Ovary (tissue), 3 donors: ENCODE measurements around the gene BTNL9.

Source experiments
- POLR2A ChIP-seq: fragments of 450-650 bp; IDR thresholded peaks from one replicate; pipeline ENCODE4 v1.6.1; 2017; ENCODE audit warnings: antibody characterized with exemption, mild to moderate bottlenecking, moderate library complexity
- TF ChIP-seq, protein P1 (sequence below), 3 donors: fragments of 450-650 bp in 2 of 3; fragments of 200-600 bp in 1 of 3; IDR thresholded peaks; one replicate each; pipeline versions ENCODE4 v1.5.1 to v1.8.0; 2016 to 2022; ENCODE audit warnings: antibody characterized with exemption in 3 of 3, mild to moderate bottlenecking in 1 of 3
- donor health status: DM: no; HTN: no; CAD: no.

DNA sequence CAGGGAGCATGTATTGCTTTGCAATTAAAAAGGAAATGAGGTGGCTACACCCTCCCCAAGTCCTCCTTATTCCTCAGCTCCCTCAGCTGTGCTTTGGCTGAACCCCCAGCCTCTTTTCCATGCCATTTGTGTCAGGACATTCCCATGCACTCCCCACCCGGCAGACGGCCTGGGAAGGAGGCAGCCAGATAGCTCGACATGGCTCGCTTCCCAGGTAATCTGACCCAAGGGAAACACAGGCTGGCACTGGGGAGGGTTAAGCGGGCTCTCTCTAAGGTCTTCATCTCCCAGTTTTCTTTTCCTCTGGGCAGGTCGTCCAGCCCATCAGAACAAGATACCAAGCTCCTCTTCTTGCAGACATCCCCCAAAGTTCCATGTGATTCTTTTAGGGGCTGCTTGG is 31.2 kb downstream of the BTNL9 start:
- TF ChIP-seq, protein P1, sequence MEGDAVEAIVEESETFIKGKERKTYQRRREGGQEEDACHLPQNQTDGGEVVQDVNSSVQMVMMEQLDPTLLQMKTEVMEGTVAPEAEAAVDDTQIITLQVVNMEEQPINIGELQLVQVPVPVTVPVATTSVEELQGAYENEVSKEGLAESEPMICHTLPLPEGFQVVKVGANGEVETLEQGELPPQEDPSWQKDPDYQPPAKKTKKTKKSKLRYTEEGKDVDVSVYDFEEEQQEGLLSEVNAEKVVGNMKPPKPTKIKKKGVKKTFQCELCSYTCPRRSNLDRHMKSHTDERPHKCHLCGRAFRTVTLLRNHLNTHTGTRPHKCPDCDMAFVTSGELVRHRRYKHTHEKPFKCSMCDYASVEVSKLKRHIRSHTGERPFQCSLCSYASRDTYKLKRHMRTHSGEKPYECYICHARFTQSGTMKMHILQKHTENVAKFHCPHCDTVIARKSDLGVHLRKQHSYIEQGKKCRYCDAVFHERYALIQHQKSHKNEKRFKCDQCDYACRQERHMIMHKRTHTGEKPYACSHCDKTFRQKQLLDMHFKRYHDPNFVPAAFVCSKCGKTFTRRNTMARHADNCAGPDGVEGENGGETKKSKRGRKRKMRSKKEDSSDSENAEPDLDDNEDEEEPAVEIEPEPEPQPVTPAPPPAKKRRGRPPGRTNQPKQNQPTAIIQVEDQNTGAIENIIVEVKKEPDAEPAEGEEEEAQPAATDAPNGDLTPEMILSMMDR (IDR thresholded peaks at IDR 0.05), result no peak
- no peak for TF ChIP-seq POLR2A
